GM18873 (cell line): ENCODE data around the gene FRMD3.

Experiments
- ATAC-seq: cut with Tn5 transposase; IDR thresholded peaks from one replicate; pipeline ENCODE4 v1.9.1; 2021; ENCODE audit warnings: mild to moderate bottlenecking, moderate library complexity, moderate number of reproducible peaks; ENCODE audit not compliant: unreplicated experiment, low FRiP score

Gene FRMD3

DNA sequence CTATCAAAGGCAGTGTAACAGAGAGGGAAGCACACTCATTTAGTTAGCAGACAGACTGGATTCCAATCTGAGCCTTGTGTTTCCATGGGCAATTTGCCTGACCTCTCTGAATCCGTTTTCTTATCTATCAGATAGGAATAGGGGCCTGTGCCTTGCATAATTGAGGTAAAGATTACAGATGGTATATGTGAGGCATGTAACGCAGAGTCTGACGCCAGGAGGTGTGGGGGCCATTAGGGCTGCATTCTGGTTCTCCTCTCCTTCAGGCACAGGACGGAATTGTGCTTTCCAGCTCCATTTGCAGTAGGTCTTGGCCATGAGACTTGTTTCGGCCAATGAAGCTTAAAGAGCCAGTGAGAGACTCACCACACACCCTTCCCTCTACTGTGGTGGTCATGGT, 97.6 kb downstream of the FRMD3 start:
- ATAC-seq, result no peak

DNA sequence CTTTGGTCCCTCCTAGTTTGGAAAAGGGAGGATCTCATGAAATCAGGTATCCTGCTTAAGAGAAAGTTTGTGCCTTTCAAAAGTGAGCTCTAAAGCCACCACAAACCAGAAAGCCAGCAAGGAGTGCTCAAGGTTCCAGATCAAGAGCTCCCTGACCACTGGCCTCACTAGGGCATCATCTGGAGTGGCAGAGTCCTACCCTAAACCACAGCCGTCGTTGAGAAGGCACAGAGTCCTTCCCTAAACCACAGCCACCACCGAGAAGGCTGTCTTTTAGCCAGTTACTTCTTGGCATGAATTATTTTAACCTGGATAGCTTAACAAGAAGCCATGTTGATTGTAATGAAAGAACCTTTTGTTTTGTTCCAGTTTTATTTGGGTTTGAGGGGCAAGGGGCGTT, 102.9 kb downstream of the FRMD3 start:
- ATAC-seq, result no peak

DNA sequence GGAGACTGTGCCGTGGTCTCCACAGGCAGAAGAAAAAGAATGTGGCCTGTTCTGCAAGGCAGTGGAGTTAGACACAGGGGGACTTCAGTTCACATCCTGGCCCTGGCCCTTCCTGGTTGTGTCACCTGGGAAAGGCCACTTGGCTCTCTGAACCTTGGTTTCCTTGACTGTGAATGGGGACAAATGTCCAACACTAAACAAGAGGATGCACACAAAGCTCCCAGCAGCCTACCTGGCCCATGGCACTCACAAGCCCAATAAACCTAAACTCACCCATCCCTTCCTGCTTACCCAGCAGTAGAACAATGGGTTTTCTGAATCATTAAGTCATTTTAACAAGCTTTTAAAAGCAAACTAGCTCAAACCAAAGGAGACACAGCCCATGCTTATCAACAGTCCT, 103.9 kb downstream of the FRMD3 start:
- no peak for ATAC-seq

DNA sequence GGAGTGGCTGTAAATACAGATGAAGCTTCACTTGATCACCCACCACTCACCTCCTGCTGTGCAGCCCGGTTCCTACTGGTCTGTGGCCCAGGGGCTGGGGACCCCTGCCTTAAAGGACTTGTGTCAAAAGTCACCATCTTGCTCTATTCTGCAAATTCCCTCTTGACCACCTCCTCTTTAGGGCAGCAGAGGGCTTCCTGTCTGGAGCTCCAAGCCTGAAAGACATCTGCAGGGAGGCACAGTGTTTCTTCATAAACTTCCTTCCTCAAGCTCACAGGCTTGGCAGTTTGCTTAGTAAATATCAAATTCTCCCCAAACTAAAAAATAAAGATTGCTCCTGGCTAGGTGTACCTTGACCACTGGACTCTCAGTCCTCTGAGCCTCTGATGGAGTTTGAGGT, 104.4 kb downstream of the FRMD3 start:
- no peak for ATAC-seq

DNA sequence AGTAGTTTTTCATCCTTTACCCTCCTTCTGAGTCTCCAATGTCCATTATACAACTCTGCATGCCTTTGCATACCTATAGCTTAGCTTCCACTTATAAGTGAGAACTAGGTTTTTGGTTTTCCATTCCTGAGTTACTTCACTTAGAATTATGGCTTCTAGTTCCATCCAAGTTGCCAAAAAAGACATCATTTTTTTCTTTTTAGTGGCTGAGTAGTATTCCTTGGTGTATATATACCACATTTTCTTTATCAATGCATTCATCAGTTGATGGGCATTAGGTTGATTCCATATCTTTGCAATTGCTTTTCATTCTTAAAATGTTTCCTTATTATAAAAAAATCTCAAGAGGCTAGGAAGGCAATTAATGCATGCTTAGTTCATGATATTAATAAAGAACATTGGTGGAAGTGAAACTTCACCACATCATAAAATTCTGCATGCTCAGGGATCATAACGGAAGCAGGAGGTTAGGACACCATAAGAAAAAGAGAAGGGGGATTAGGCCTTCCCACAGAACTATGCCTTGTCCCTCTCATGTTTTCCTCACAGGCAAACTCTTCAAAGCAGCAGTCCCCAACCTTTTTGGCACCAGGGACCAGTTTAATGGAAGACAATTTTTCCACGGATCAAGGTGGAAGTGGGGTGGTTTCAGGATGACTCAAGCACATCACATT, 105.2 kb downstream of the FRMD3 start:
- no peak for ATAC-seq

DNA sequence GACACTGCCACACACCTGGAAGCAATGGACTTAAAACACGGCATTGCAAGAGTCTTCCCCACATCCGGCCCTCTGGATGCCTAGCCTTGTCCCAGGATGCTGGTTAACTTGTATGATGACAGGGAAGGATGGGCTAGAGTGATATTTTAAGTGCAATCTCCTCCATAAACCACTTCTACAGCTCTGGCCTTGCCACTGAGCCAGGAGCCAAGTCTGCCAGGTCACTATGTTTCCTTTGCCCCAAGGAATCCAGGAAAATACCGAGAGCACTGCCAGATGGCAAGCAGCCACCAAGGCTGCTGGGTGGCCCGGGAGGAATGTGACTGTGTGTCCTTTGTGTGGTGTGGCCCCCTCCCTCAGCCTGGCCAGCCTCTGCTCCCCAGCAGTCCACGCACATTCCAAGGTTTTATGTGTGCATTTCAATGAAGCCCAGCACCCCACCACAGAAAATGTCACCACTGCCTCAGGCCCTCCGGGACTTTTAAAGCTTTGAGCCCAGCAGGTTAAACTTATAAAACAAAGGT, 106.0 kb downstream of the FRMD3 start:
- no peak for ATAC-seq

DNA sequence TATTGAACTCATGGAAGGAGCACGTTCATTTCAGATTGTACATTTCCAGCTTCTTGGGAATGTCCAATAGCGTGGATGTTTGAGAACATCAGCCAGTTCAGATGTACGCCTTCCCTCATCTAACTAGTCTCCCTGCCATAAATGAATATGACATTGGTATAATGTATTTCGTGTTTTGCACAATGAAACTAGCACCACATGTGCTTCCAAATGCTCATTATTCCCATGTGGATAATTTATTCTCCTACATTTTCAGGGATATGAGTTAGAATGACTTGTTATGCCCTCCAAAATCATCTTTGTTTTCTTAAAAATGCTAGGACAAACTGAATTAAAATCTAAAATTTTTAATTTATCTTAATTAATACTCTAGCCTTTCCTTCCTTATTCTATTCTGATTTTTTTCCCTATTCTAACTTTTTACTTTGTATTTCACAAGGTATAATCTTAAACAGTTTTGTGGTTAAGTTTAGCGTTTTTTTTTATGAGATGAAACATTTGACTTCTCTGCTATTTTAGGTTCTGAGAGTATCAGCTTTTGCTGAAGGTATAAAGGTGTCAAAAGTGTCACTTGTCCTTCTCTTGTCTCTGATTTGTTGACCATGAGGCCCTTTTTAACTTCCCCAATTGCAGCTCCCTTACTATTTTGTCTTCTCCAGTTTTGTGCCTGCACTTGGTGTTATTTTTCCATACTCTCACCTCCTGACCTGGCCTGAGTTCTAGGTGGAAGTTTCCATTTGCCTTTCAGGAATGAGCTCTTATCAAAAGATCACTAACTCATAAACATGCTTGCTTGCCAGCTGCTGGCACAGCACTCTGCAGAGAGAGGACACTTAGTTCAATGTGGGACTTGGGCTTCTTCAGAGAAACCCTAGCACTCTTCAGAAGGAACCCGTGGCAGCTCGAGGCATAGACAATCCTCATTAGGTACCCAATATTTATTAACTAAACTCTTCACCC, 106.8 kb downstream of the FRMD3 start:
- no peak for ATAC-seq

DNA sequence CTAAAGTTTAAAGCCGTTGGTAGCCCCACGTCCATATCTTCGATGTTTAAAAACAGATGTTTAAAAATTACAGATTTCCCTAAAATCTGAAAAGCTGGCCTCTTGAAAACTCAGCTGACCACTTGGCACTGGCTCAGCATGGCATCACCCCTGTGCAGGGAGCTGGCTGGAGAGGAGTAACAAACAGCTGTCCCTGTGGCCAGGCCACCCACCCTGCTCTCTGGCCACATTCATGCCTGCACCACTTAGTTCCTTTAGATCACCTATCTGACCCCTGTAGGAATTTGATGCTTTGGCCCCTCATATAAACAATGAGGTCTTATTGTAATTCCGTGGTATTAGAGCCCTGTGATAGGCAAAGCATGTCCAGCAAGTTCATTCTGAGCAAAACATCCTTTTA, 107.5 kb downstream of the FRMD3 start:
- ATAC-seq, result no peak

DNA sequence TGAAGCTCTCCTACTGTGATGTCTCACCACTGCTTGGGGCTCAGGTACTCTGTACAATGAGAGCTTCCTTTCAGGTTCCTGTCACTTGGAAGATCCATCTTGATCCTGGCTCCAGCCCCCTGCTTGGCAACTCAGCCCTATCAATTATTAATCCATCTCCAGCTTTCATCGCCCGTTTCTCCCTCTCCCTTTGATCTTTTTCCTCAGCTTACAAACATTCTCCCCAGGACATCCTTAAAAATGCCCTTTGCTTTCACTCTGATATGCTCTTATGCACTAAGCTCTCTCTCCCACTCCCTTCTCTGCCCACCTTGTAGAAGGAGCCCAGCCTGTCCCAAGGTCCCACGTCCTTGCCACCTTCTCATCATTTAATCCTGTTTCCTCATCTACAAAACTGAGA, 109.0 kb downstream of the FRMD3 start:
- no peak for ATAC-seq

DNA sequence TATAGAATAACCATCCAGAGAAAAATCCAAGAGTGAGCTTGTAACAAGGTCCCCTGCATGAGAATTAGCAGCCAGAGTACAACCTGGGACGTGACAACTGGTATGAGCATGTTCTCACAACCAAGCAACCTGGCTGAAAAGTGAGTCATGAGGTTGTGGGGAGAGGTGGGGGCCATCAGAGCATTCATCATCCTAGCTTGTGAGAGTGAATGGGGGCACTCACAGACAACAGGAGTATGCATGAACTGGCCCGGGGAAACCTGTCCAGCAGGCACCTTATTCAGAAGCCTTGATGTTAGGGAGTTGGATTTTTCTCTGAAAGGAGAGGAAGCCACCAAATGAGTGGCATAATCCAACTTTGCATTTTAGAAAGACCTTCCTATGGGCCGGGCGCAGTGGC, 113.0 kb downstream of the FRMD3 start:
- no peak for ATAC-seq

DNA sequence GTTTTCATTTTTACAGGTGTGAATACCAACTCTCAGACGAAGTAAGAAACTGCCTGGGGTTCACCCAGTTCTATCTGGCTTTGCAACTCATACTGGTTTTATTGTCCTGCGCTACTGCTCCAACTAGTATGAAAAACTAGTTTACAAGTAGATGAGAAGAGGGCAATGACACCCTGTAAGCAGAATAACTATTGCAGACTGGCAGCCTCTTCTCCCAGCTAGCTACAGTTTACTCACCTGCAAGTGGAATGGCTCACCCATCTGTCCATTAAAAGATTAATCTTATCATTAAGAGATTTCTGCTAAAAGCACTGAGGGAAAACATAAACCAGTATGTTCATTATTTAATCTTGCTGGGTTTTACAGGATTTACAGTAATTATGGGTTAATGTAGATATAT, 113.4 kb downstream of the FRMD3 start:
- ATAC-seq, result no peak

DNA sequence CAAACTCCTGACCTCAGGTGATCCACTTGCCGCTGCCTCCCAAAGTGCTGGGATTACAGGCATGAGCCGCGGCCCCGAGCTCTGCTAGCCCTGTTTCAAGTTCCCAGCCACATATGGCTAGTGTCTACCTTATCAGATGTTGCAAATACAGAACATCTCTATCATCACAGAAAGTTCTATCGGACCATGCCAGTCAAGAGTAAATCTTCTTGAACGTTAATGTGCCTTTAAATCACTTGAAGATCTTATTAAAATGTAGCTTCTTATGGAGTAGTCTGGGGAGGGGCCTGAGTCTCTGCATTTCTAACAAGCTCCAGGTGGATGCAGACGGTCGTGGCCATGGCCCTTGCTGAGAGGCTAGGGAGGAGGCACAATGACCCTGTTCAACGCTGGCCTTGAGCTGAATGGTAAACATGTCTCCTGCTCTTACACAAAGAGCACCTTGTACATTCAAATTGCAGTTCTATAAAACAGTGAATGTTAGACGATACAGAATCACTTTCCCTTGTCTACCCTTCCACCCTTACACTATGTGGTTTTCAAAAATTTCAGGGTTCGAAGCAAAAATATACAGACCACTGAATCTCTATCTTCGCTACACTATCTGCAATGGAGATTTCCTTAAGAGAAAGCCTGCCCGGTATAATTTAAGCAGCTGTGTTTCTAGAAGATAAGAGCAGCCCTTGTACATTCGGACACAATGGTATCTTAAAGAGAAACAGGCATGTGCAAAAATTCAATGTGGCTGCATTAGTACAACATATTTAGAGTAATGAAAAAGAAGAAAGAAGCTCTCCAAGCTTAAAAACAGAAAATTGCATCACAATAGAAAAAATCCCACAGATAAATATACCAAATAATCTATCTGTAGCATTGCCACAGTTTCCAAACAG, 114.1 kb downstream of the FRMD3 start:
- no peak for ATAC-seq

DNA sequence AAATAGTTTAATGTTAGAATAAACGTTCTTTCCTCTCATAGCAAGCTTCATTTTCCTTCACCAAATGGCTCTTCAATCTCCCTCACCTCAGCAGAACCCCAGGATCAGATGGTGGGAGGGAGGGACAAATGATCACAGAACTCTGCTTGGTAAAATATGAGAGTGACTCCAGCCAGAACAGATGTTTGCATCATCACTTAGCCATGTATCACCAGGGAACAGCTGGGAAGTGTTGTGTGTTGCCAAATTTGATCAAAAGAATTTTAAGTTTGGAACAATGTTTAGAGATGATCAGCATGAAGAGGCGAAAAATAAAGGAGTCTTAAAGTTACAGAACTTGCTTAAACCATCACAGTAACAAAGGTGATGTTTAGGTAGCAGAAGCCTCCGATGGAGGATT, 115.7 kb downstream of the FRMD3 start:
- no peak for ATAC-seq

DNA sequence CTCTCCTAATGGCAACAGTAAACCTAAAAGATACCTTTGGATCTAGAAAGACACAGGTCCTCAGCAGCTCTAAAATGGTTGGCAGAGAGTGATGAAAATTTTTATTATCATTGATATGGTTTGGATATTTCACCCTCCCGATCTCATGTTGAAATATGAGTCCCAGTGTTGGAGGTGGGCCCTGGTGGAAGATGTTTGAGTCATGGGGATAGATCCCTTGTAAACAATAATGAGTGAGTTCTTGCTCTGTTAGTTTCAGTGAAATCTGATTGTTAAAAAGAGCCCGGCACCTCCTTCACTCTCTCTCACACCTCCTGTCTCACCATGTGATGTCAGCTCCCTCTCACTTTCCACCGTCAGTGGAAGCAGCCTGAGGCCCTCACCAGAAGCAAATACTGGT, 117.7 kb downstream of the FRMD3 start:
- ATAC-seq, result no peak

DNA sequence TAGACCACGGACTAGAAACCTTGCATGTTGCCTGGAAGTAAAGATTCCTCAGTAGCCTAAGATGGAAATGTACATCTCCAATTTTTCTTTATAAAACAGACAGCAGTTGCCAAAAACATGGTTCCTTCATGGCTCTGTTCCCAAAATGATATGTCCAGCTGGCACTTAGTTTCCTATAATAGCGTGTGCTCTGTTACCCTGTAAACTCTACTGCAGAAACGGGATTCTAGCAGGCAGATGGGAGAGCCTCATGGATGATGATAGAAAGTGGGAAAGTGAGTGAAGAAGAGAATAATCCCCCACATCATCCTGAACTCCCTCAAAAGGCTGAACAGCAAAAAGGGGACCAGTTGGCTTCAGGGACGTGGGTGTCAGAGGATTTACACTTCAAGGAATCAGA, 118.2 kb downstream of the FRMD3 start:
- ATAC-seq, result no peak

DNA sequence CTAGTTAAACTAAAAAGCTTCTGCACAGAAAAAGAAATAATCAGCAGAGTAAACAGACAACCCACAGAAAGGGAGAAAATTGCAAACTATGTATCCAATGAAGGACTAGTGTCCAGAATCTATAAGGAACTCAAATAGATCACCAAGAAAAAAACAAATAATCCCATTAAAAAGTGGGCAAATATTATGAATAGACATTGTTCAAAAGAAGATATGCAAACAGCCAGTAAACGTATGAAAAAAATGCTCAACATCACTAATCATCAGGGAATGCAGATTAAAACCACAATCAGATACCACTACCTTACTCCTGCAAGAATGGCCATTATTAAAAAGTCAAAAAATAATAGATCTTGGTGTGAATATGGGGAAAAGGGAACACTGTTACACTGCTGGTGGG, 119.9 kb downstream of the FRMD3 start:
- ATAC-seq, result no peak

DNA sequence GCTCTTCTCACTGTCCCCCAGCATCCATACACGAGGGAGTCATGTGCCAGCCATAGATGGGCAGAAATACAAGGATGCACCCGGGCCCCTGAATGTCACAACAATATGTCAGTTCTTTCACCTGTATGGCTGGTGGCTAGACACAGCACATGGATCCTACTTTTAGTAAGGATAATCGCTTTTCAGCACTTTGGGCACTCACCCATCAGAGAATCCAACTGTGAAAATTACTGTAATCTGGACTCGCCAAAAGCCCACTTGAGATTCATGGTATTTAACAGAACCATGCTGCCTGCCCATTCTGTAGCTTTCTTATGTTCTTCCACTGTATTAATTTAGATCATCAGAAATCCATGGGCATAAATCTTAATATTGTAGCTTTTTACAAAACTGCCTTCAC, 124.8 kb downstream of the FRMD3 start:
- ATAC-seq, result no peak

DNA sequence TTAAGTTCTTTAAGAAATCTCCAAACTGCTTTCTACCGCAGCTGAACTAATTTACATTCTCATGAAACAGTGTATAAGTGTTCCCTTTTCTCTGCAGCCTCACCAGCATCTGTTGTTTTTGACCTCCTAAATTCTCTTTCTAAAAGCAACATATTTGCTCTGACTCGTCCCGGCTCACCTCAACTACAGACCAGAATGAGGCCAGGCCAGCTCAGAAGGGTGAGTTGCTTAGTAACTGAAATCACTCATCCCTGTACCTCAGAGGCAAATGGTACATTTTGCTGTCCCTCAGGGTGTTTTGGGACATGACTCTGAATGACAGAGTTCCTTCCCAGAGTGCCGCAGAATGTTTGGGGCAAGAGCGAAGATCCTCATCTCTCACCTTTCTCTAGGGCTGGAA, 127.5 kb downstream of the FRMD3 start:
- ATAC-seq, result no peak

DNA sequence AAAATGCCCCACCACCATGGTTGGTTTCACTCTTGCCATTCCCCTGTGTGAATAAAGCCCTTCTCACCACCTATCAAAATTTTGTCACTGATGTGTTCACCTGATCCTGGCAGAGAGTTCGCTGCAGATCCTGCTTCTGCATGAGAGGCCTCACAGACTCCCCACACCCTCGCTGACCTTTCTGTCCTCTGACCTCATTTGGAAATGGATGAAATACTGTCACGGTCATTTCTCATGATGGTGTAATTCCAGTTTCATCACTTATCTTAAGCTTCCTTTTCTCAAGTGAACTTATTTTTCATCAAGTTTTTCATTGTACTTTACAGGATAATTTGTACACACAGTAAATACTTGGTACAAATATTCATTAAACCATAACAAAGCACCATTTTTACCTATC, 131.3 kb downstream of the FRMD3 start:
- ATAC-seq, result no peak

DNA sequence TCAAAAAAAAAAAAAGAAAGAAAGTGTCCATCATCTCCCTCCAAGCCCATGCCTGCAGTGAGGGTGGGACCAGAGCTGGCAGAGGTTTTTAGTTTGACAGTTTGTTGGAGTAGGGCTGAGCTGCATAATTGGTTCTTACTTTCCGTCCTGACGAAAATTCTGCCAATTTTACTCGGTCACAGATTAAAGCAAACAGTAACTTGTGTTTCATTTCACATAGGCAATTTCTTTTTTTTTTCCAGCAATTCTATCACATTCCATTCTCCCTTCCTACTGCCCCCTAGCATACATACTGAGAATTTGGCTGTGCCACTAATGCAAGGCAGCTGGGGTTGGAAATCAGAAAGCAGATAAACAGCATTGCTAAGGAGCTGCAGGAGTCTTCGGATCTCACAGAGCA, 132.4 kb downstream of the FRMD3 start:
- no peak for ATAC-seq
